ENCODE measurements around the gene RBP5. TPM values are rescaled to one million over a fixed set of nuclear protein-coding genes. Genes with fewer than 3 reads are reported as not detected.

Gene RBP5
- total and polyA plus RNA-seq, 2 experiments from 2014 or later = 1.5 to 8.9 TPM

- no peak for DNase-seq (ENCODE audit: low read depth in 1 of 2, low spot score in 1 of 2)
- H3K27ac ChIP-seq = no peak overlapping the region
- no peaks in the 10 kb centered on the region for H3K36me3 ChIP-seq
Measured at GRCh38 chr12:7154042-7154441, 25.4 kb upstream of the RBP5 start.

GRCh38 chr12:7152818-7153217 lies 24.1 kb upstream of the RBP5 start:
- H3K4me1 ChIP-seq (ENCODE audit: low read depth) = peaks cover 10% of the 10 kb centered on the region
- no peak overlapping the region for H3K27ac ChIP-seq
- no peaks in the 10 kb centered on the region for H3K36me3 ChIP-seq
- H3K4me3 ChIP-seq = no peak overlapping the region
- no peaks in the 10 kb centered on the region for H3K9me3 ChIP-seq (ENCODE audit: low read depth)
- TF ChIP-seq CTCF (IDR thresholded peaks at IDR 0.05; ENCODE audit: low read depth, low read length) = no peak
- DNase-seq (ENCODE audit: low read depth in 1 of 2, low spot score in 1 of 2) = no peak
- no peaks in the 10 kb centered on the region for H3K27me3 ChIP-seq

More at GRCh38 chr12:7154042-7154441, 25.4 kb upstream of the RBP5 start:
- H3K9me3 ChIP-seq (ENCODE audit: low read depth) = no peaks in the 10 kb centered on the region
- TF ChIP-seq CTCF (IDR thresholded peaks at IDR 0.05; ENCODE audit: low read depth, low read length) = no peak
- no peaks in the 10 kb centered on the region for H3K27me3 ChIP-seq
- no peak overlapping the region for H3K4me3 ChIP-seq
- peaks cover 10% of the 10 kb centered on the region for H3K4me1 ChIP-seq (ENCODE audit: low read depth)

- H3K27me3 ChIP-seq = no peaks in the 10 kb centered on the region
- H3K9me3 ChIP-seq (ENCODE audit: low read depth) = no peaks in the 10 kb centered on the region
- DNase-seq (ENCODE audit: low read depth in 1 of 2, low spot score in 1 of 2) = no peak
- H3K4me3 ChIP-seq = no peak overlapping the region
- no peak overlapping the region for H3K27ac ChIP-seq
- no peaks in the 10 kb centered on the region for H3K36me3 ChIP-seq
- H3K4me1 ChIP-seq (ENCODE audit: low read depth) = peaks cover 10% of the 10 kb centered on the region
- TF ChIP-seq CTCF (IDR thresholded peaks at IDR 0.05; ENCODE audit: low read depth, low read length) = no peak
Measured at GRCh38 chr12:7151532-7151931, 22.8 kb upstream of the RBP5 start.

GRCh38 chr12:7150841-7151240 lies 22.2 kb upstream of the RBP5 start:
- TF ChIP-seq CTCF (IDR thresholded peaks at IDR 0.05; ENCODE audit: low read depth, low read length) = no peak
- H3K27me3 ChIP-seq = no peaks in the 10 kb centered on the region

GRCh38 chr12:7150356-7150755 lies 21.7 kb upstream of the RBP5 start:
- Histone ChIP-seq H3K4me1 (ENCODE audit: low read depth) (peaks cover 4% of the 10 kb centered on the region), H3K27ac (no peak overlapping the region), H3K36me3 (no peaks in the 10 kb centered on the region), H3K4me3 (no peak overlapping the region), H3K27me3 (no peaks in the 10 kb centered on the region), H3K9me3 (ENCODE audit: low read depth) (no peaks in the 10 kb centered on the region)
- no peak for TF ChIP-seq CTCF (IDR thresholded peaks at IDR 0.05; ENCODE audit: low read depth, low read length)
- DNase-seq (ENCODE audit: low read depth in 1 of 2, low spot score in 1 of 2) = no peak

More at GRCh38 chr12:7150841-7151240, 22.2 kb upstream of the RBP5 start:
- no peaks in the 10 kb centered on the region for H3K9me3 ChIP-seq (ENCODE audit: low read depth)
- no peak for DNase-seq (ENCODE audit: low read depth in 1 of 2, low spot score in 1 of 2)
- no peak overlapping the region for H3K27ac ChIP-seq
- no peak overlapping the region for H3K4me3 ChIP-seq
- peaks cover 9% of the 10 kb centered on the region for H3K4me1 ChIP-seq (ENCODE audit: low read depth)
- H3K36me3 ChIP-seq = no peaks in the 10 kb centered on the region

GRCh38 chr12:7146906-7147305 lies 18.2 kb upstream of the RBP5 start:
- Histone ChIP-seq H3K36me3 (no peaks in the 10 kb centered on the region), H3K4me1 (ENCODE audit: low read depth) (no peaks in the 10 kb centered on the region), H3K27me3 (no peaks in the 10 kb centered on the region), H3K9me3 (ENCODE audit: low read depth) (no peaks in the 10 kb centered on the region), H3K4me3 (no peak overlapping the region), H3K27ac (no peak overlapping the region)
- no peak for TF ChIP-seq CTCF (IDR thresholded peaks at IDR 0.05; ENCODE audit: low read depth, low read length)
- DNase-seq (ENCODE audit: low read depth in 1 of 2, low spot score in 1 of 2) = no peak
